ENCODE measurements around the gene YIPF3. TPM values are rescaled to one million over a fixed set of nuclear protein-coding genes. Genes with fewer than 3 reads are reported as not detected.

Gene YIPF3
- total RNA-seq, 2 experiments from 2014 or later: 32.6 to 33.9 TPM

DNA sequence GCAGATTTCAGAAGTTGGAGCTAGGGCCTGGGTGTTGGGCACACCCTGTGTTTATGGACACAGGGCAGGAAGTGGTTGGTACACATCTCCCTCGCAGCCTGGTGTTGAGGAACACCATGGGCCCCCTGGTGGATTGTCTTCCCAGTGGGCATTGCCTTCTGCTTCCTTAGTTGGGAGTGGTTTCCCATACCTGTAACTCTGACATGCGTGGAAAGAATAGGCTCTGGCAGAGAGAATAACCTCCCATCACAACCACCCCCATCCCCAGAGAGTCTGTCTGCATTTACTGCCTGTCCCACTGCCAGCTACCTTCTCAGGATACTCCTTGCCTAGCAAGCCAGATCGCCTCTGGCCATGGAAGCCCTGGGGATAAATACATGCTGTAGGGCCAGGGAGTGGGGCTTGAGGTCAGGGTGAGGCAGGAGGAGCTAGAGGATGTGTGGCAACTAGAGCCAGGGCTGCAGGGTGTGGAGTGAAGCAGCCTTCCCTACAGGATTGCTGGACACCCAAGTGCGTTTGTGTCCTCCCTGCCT lies 21.3 kb downstream of the YIPF3 start:
- no peak for ATAC-seq
- no peaks in the 10 kb centered on the region for H3K9me3 Mint-ChIP-seq
- CTCF ChIA-PET: interaction anchor here (0.9 to 10.4 kb wide), 5 partner anchors 9 to 113 kb away, joined by 3 to 78 read pairs (median 6); no protein-coding TSS in a partner anchor
- intact Hi-C loops (cut with micrococcal nuclease): no loop called here
- TF ChIP-seq, protein P1, sequence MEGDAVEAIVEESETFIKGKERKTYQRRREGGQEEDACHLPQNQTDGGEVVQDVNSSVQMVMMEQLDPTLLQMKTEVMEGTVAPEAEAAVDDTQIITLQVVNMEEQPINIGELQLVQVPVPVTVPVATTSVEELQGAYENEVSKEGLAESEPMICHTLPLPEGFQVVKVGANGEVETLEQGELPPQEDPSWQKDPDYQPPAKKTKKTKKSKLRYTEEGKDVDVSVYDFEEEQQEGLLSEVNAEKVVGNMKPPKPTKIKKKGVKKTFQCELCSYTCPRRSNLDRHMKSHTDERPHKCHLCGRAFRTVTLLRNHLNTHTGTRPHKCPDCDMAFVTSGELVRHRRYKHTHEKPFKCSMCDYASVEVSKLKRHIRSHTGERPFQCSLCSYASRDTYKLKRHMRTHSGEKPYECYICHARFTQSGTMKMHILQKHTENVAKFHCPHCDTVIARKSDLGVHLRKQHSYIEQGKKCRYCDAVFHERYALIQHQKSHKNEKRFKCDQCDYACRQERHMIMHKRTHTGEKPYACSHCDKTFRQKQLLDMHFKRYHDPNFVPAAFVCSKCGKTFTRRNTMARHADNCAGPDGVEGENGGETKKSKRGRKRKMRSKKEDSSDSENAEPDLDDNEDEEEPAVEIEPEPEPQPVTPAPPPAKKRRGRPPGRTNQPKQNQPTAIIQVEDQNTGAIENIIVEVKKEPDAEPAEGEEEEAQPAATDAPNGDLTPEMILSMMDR (IDR thresholded peaks at IDR 0.05): no peak
- no peak overlapping the region for H3K27ac Mint-ChIP-seq
- no peak overlapping the region for H3K4me3 Mint-ChIP-seq
- peaks cover 3% of the 10 kb centered on the region for H3K36me3 Mint-ChIP-seq (ENCODE audit: low read depth)
- DNase-seq: no peak
- no peaks in the 10 kb centered on the region for H3K27me3 Mint-ChIP-seq
- H3K4me1 Mint-ChIP-seq (ENCODE audit: low read depth): peaks cover 19% of the 10 kb centered on the region
- POLR2A ChIA-PET: interaction anchor here (0.8 to 2.6 kb wide), 2 partner anchors 21 to 214 kb away, joined by 3 to 8 read pairs; partner anchors contain the start of genes POLR1C and YIPF3

DNA sequence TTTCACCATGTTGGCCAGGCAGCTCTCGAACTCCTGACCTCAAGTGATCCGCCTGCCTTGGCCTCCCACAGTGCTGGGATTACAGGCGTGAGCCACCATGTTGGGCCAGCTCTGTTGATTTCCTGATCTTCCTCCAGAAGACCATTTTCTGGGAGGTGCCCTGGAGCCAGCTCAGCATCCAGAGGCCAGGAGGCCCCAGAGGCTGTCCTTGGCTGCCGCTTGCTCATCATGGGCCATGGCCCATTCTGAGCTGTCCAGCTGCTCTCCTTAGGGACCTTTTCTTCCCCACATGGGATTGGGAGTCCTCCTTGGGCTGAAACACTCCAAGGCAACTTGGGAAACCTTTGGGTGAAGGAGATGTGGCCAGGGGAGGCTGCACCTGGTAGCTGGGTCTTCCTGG lies 22.0 kb downstream of the YIPF3 start:
- DNase-seq (no peak), ATAC-seq (no peak)
- TF ChIP-seq, protein P1 (IDR thresholded peaks at IDR 0.05): no peak
- Mint-ChIP-seq H3K9me3 (no peaks in the 10 kb centered on the region), H3K36me3 (ENCODE audit: low read depth) (peaks cover 2% of the 10 kb centered on the region), H3K27me3 (no peaks in the 10 kb centered on the region), H3K4me1 (ENCODE audit: low read depth) (peaks cover 19% of the 10 kb centered on the region), H3K4me3 (no peak overlapping the region), H3K27ac (no peak overlapping the region)
- intact Hi-C loops (cut with micrococcal nuclease): no loop called here
- ChIA-PET POLR2A (interaction anchor here (1.3 to 2.6 kb wide), 2 partner anchors 17 to 22 kb away, joined by 3 to 8 read pairs; partner anchors contain the start of genes POLR1C and YIPF3), CTCF (interaction anchor here (1.5 to 10.4 kb wide), 4 partner anchors 8 to 114 kb away, joined by 4 to 78 read pairs (median 6); no protein-coding TSS in a partner anchor)

DNA sequence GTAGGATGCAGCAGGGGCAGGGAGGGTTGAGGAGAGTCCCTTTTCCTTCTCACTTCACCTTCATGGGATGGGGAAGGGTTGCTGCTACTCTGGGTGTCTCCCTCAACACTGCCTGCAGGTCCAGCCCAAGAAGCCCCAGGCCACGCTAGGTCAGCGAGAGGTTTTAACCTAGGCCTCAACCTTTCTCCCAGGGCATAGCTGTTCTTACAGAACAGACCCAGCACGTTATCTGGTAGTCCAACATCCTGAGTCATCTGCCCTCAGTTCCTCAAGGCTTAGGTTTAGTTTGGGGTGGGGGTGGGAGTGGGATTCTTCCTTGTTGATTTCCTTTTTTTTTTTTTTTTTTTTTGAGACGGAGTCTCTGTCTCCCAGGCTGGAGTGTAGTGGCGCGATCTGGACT lies 22.4 kb downstream of the YIPF3 start:
- ATAC-seq (no peak), DNase-seq (no peak)
- intact Hi-C loops (cut with micrococcal nuclease): no loop called here
- H3K27me3 Mint-ChIP-seq: no peaks in the 10 kb centered on the region
- peaks cover 19% of the 10 kb centered on the region for H3K4me1 Mint-ChIP-seq (ENCODE audit: low read depth)
- TF ChIP-seq, protein P1 (IDR thresholded peaks at IDR 0.05): no peak
- CTCF ChIA-PET: interaction anchor here (1.5 to 10.4 kb wide), 4 partner anchors 8 to 114 kb away, joined by 4 to 78 read pairs (median 6); no protein-coding TSS in a partner anchor
- H3K4me3 Mint-ChIP-seq: no peak overlapping the region
- no peak overlapping the region for H3K27ac Mint-ChIP-seq
- POLR2A ChIA-PET: interaction anchor here (1.0 to 2.6 kb wide), 3 partner anchors 9 to 22 kb away, joined by 3 to 8 read pairs (median 5); partner anchors contain the start of genes POLR1C and YIPF3
- H3K9me3 Mint-ChIP-seq: no peaks in the 10 kb centered on the region
- no peaks in the 10 kb centered on the region for H3K36me3 Mint-ChIP-seq (ENCODE audit: low read depth)

DNA sequence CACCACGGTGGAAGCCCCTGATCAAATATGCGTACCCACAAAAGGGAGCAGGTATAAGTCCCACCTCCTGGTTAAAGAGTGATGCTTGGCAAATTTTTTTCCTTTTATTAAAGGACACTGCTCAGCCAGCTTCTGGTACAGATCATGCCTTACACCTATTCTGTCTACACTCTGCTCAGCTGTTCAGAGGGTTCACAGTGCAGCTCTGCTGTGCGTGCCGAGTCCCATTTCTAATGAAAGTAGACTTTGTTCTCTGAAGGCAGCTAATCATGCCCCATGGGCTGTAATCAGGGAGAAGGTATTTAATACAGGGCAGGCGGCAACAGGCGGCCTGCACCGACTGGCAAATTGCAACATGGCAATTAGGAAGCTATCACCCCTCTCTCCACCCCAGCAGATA lies 22.9 kb downstream of the YIPF3 start:
- no peaks in the 10 kb centered on the region for H3K9me3 Mint-ChIP-seq
- POLR2A ChIA-PET: interaction anchor here (1.0 to 1.3 kb wide), 3 partner anchors 9 to 18 kb away, joined by 3 to 5 read pairs (median 3); partner anchors contain the start of gene TJAP1

More for the DNA sequence above, 22.9 kb downstream of the YIPF3 start:
- ATAC-seq: no peak
- H3K4me1 Mint-ChIP-seq (ENCODE audit: low read depth): peaks cover 19% of the 10 kb centered on the region
- CTCF ChIA-PET: interaction anchor here (1.2 to 10.4 kb wide), 5 partner anchors 13 to 115 kb away, joined by 4 to 78 read pairs (median 6); no protein-coding TSS in a partner anchor
- intact Hi-C loops (cut with micrococcal nuclease): no loop called here
- no peak overlapping the region for H3K27ac Mint-ChIP-seq
- no peak for DNase-seq
- no peak overlapping the region for H3K4me3 Mint-ChIP-seq
- no peaks in the 10 kb centered on the region for H3K36me3 Mint-ChIP-seq (ENCODE audit: low read depth)
- no peaks in the 10 kb centered on the region for H3K27me3 Mint-ChIP-seq
- TF ChIP-seq, protein P1 (IDR thresholded peaks at IDR 0.05): no peak

Measured in activated CD8-positive, alpha-beta T cell treated with anti-CD3 and anti-CD28 coated beads for 36 hours (primary cell).